ENCODE data around the gene PANK4.
"Not testable (repeated sequence)": the region's sequence is repeated elsewhere in the genome, so short reads cannot be mapped to it uniquely, and the experiment has no call there.

The PANK4 gene

DNA sequence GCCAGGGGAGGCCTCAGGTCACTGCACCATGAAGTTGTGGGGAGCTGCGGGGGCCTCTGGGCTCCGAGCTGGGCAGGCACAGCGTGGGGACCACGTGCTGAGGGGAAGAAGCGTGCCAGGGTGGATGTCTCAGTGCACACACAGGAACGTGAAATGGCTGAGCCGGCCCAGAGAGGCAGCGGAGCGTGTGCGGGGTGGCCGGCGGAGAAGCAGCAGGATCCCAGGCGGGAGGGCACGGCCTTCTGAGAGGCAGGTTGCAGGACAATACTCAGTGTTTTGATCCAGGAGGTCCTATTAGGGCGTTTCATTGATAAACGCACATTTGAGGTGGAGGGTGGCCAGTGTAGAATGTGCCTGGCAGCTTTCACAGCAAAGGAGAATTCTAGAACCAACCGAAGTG, 42.7 kb upstream of the PANK4 start:
- Histone ChIP-seq H3K27ac (ENCODE audit: insufficient read depth in 1 of 2, low read depth in 1 of 2, low read length in 2 of 2, poor library complexity in 1 of 2, severe bottlenecking in 2 of 2) (no peak overlapping the region), H3K4me3 (ENCODE audit: control insufficient read depth in 1 of 7, extremely low read depth in 1 of 7, insufficient read depth in 4 of 7, low read depth in 2 of 7, low read length in 6 of 7) (no peak overlapping the region), H3K27me3 (replicated peaks in 2 of 5; ENCODE audit: control insufficient read depth in 4 of 5, insufficient read depth in 5 of 5, low read length in 4 of 5) (no peaks in the 10 kb centered on the region), H3K36me3 (ENCODE audit: control insufficient read depth in 4 of 4, insufficient read depth in 4 of 4, low read length in 3 of 4) (peaks cover 0 to 2% (median 0%) of the 10 kb centered on the region in 4 experiments), H3K9me3 (ENCODE audit: control extremely low read depth in 1 of 5, control insufficient read depth in 4 of 5, insufficient read depth in 2 of 5, low read depth in 1 of 5, low read length in 4 of 5) (peaks cover 0 to 5% (median 3%) of the 10 kb centered on the region in 5 experiments), H3K4me1 (ENCODE audit: control extremely low read depth in 1 of 4, control insufficient read depth in 4 of 4, insufficient read depth in 4 of 4, low read length in 3 of 4) (peaks cover 0 to 5% (median 2%) of the 10 kb centered on the region in 4 experiments)
- ChIA-PET CTCF (interaction anchor here (1.3 kb wide), 1 partner anchor 8 kb away, joined by 6 read pairs; no protein-coding TSS in a partner anchor), POLR2A (no interaction called here)
- 97% methylated on average over 13 of the region's 17 CpGs for WGBS (ENCODE audit: insufficient coverage)
- no peak for DNase-seq

DNA sequence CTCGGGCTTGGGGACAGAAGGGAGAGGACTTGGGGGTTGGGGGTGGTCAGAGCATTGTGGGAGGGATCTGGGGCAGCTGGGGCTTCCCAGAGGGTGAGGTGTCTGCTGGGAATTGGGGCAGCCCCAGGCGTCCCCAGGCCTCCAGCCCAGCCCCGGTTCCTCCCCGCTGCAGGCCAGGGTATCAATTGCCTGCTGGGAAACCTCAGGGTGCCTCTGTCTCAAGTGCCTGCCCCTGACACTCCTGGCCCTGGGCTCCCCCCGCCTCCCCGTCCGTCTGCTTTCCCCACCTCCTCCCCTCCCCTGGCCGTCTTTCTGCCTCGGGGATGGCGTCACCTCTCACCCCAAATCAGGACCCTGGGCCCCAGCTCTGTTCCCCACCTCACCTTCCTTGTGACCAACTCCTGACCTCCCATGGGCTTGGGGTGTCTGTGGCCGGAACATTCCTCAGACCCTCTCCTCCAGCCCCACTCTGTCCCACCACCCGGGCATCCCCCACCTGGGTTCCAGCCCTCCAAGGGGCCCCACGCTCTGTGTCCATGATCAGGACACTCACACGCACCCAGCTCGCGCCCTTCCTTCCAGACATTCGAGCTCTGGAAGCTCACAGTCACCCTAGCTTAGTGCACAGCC, 41.9 kb upstream of the PANK4 start:
- H3K27ac ChIP-seq (ENCODE audit: insufficient read depth in 1 of 2, low read depth in 1 of 2, low read length in 2 of 2, poor library complexity in 1 of 2, severe bottlenecking in 2 of 2); H3K4me3 ChIP-seq (ENCODE audit: control insufficient read depth in 1 of 7, extremely low read depth in 1 of 7, insufficient read depth in 4 of 7, low read depth in 2 of 7, low read length in 6 of 7); POLR2A ChIA-PET; H3K36me3 ChIP-seq (ENCODE audit: control insufficient read depth in 4 of 4, insufficient read depth in 4 of 4, low read length in 3 of 4); H3K4me1 ChIP-seq (ENCODE audit: control extremely low read depth in 1 of 4, control insufficient read depth in 4 of 4, insufficient read depth in 4 of 4, low read length in 3 of 4); CTCF ChIA-PET; H3K9me3 ChIP-seq (ENCODE audit: control extremely low read depth in 1 of 5, control insufficient read depth in 4 of 5, insufficient read depth in 2 of 5, low read depth in 1 of 5, low read length in 4 of 5); H3K27me3 ChIP-seq (replicated peaks in 2 of 5; ENCODE audit: control insufficient read depth in 4 of 5, insufficient read depth in 5 of 5, low read length in 4 of 5); DNase-seq: not testable (repeated sequence)
- 80% methylated on average over 1 of the region's 17 CpGs for whole genome bisulfite sequencing (ENCODE audit: insufficient coverage)

DNA sequence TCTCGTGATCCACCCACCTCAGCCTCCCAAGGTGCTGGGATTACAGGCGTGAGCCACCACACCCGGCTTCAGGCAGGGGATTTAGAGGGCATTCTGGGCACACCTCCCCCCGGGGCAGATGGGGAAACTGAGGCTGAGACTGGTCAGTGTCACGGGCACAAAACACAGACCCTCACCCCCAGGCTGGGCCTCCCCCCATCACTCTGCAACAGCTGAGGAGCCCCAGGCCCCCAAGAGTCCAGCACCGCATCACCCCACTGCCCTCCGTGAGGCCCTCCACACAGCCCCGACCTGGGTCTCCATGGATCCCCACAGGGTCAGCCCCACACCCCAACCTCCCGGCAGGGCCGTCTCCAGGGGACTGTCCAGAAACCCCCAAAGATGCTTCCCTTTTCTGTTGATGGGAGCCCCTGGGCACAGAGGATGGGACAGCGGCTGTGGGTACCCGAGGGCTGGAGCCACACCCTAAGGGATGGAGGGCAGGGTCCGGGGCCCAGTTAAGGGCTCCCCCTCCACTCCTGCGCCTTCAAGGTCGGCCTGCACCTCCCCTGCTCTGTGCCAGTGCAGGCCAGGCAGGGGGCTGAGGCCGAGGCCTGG, 40.8 kb upstream of the PANK4 start:
- Histone ChIP-seq H3K27me3 (replicated peaks in 2 of 5; ENCODE audit: control insufficient read depth in 4 of 5, insufficient read depth in 5 of 5, low read length in 4 of 5) (no peaks in the 10 kb centered on the region), H3K36me3 (ENCODE audit: control insufficient read depth in 4 of 4, insufficient read depth in 4 of 4, low read length in 3 of 4) (peaks cover 2 to 14% (median 4%) of the 10 kb centered on the region in 4 experiments), H3K9me3 (ENCODE audit: control extremely low read depth in 1 of 5, control insufficient read depth in 4 of 5, insufficient read depth in 2 of 5, low read depth in 1 of 5, low read length in 4 of 5) (no peaks in the 10 kb centered on the region), H3K27ac (ENCODE audit: insufficient read depth in 1 of 2, low read depth in 1 of 2, low read length in 2 of 2, poor library complexity in 1 of 2, severe bottlenecking in 2 of 2) (no peak overlapping the region), H3K4me3 (ENCODE audit: control insufficient read depth in 1 of 7, extremely low read depth in 1 of 7, insufficient read depth in 4 of 7, low read depth in 2 of 7, low read length in 6 of 7) (no peak overlapping the region), H3K4me1 (ENCODE audit: control extremely low read depth in 1 of 4, control insufficient read depth in 4 of 4, insufficient read depth in 4 of 4, low read length in 3 of 4) (peaks cover 0 to 5% (median 2%) of the 10 kb centered on the region in 4 experiments)
- 96% methylated on average over 15 of the region's 16 CpGs for WGBS (ENCODE audit: insufficient coverage)
- no peak for DNase-seq
- POLR2A ChIA-PET = interaction anchor here (0.7 kb wide), 1 partner anchor 11 kb away, joined by 3 read pairs; no protein-coding TSS in a partner anchor
- CTCF ChIA-PET = no interaction called here

DNA sequence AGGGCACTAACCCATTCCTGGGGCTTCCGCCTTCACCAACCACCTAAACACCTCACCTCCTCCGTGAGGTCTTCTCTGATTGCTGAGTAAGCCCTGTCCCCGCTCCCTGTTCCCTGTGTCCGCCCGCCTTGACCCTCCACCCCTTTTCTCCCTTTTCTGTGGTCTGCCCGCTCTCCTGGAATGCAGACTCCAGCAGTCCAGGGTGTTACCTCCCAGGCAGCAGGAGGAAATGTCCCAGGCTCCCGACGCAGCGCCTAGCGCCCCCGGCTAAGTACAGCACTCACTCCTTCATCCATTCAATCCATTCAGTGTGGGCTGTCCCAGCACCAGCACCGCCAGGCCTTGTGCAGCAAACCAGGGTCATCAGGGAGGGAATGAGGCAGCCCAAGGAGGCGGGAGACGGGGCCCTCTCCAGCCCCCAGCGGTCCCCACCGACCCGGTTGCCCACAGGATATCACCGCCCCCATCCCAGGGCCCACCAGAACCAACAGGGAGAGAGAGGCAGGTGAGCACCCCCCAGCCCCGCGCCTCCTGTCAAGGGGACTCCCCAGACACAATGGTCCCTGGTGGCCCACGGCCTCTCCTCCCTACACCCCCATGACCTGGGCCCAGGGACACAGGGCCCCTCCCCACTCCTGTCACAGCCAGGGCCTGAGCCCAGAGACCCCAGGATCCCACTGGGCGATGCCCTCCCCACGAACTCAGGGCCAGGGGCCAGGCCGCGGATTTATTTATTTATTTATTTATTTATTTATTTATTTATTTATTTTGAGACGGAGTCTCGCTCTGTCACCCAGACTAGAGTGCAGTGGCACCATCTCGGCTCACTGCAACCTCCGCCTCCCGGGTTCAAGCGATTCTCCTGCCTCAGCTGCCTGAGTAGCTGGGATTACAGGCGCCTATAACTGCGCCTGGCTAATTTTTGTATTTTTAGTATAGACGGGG, 40.0 kb upstream of the PANK4 start:
- ChIA-PET CTCF (interaction anchor here (1.1 kb wide), 1 partner anchor 28 kb away, joined by 3 read pairs; no protein-coding TSS in a partner anchor), POLR2A (interaction anchor here (0.7 kb wide), 1 partner anchor 12 kb away, joined by 3 read pairs; no protein-coding TSS in a partner anchor)
- WGBS (ENCODE audit: insufficient coverage) = 86% methylated on average over 16 of the region's 34 CpGs
- DNase-seq = no peak
- Histone ChIP-seq H3K9me3 (ENCODE audit: control extremely low read depth in 1 of 5, control insufficient read depth in 4 of 5, insufficient read depth in 2 of 5, low read depth in 1 of 5, low read length in 4 of 5) (no peaks in the 10 kb centered on the region), H3K36me3 (ENCODE audit: control insufficient read depth in 4 of 4, insufficient read depth in 4 of 4, low read length in 3 of 4) (peaks cover 2 to 22% (median 6%) of the 10 kb centered on the region in 4 experiments), H3K27ac (ENCODE audit: insufficient read depth in 1 of 2, low read depth in 1 of 2, low read length in 2 of 2, poor library complexity in 1 of 2, severe bottlenecking in 2 of 2) (no peak overlapping the region), H3K27me3 (replicated peaks in 2 of 5; ENCODE audit: control insufficient read depth in 4 of 5, insufficient read depth in 5 of 5, low read length in 4 of 5) (no peaks in the 10 kb centered on the region), H3K4me1 (ENCODE audit: control extremely low read depth in 1 of 4, control insufficient read depth in 4 of 4, insufficient read depth in 4 of 4, low read length in 3 of 4) (peaks cover 0 to 5% (median 2%) of the 10 kb centered on the region in 4 experiments), H3K4me3 (ENCODE audit: control insufficient read depth in 1 of 7, extremely low read depth in 1 of 7, insufficient read depth in 4 of 7, low read depth in 2 of 7, low read length in 6 of 7) (no peak overlapping the region)

DNA sequence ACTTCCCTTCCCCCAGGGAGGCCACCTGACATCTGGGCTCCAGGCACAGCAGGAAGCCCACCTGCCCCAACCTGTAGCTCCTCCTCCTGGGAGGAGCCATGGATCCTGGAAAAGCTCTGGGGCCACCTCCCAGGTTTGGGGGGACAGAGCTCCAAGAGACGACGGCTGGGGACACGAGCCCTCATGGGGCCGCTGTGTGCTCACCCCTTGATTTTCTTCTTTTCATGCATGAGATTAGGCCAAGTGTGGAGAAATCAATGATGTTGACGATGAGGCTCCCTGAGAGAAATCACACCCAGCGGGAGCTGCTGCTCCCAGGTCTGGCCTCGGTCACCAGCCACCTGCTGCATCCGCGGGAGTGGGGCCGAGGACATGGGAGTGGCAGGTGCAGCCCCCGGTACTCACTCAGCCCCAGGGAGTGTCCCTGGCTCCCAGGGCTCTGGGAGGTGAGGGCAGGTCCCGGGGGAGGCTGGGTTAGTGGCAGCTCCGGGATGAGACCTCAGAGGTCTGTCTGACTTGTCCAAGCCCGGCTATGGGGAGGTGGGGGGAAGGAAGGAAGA, 38.5 kb upstream of the PANK4 start:
- H3K9me3 ChIP-seq (ENCODE audit: control extremely low read depth in 1 of 5, control insufficient read depth in 4 of 5, insufficient read depth in 2 of 5, low read depth in 1 of 5, low read length in 4 of 5) = no peaks in the 10 kb centered on the region
- peaks cover 2 to 36% (median 9%) of the 10 kb centered on the region in 4 experiments for H3K36me3 ChIP-seq (ENCODE audit: control insufficient read depth in 4 of 4, insufficient read depth in 4 of 4, low read length in 3 of 4)
- H3K27me3 ChIP-seq (replicated peaks in 2 of 5; ENCODE audit: control insufficient read depth in 4 of 5, insufficient read depth in 5 of 5, low read length in 4 of 5) = no peaks in the 10 kb centered on the region
- DNase-seq = no peak
- H3K27ac ChIP-seq (ENCODE audit: insufficient read depth in 1 of 2, low read depth in 1 of 2, low read length in 2 of 2, poor library complexity in 1 of 2, severe bottlenecking in 2 of 2) = no peak overlapping the region
- POLR2A ChIA-PET = no interaction called here
- H3K4me1 ChIP-seq (ENCODE audit: control extremely low read depth in 1 of 4, control insufficient read depth in 4 of 4, insufficient read depth in 4 of 4, low read length in 3 of 4) = peaks cover 0 to 5% (median under 1%) of the 10 kb centered on the region in 4 experiments
- no peak overlapping the region for H3K4me3 ChIP-seq (ENCODE audit: control insufficient read depth in 1 of 7, extremely low read depth in 1 of 7, insufficient read depth in 4 of 7, low read depth in 2 of 7, low read length in 6 of 7)
- CTCF ChIA-PET = interaction anchor here (0.8 to 1.6 kb wide), 4 partner anchors 19 to 30 kb away, joined by 3 to 7 read pairs (median 3); no protein-coding TSS in a partner anchor
- 79% methylated on average over 11 of the region's 14 CpGs for WGBS (ENCODE audit: insufficient coverage)

DNA sequence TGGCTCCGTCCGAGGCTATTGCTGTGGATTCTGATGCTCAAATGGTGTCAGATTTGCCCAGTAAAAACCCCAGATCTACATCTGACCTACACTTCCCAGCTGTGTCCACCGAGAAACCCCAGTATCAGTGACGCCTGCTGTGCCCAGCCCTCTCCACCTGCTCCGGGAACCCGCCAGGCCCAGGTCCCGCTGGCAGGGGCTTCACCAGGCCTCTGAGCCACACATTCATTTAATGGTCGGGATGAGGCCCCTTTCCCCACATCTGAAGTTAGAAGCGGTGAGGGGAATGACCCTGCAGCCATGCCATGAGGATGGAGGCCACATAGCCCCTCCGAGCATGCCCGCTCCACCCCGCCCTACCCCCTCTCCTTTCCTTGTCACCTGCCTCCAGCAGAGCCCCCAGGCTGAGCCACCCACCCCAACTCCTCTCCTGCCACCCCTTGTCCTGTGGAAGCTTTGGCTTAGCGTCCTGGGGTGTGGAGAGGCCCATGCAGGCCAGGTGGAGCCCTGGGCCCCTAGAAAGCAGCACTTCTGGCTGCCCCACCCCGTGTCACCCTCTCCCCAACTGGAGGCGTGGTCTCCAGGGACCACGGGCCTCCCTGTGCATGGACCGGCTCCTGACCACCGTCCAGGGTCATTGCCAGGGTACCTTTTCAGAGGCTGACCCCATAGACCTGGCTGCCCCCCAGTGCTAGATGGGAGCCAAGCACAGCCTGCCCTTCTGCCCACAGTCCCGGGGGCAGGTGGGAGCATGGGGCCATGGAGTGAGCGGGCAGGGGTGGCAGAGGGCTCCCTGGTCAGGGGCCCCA, 37.8 kb upstream of the PANK4 start:
- ChIA-PET CTCF (interaction anchor here (1.0 to 1.6 kb wide), 2 partner anchors 14 to 20 kb away, joined by 3 to 7 read pairs; no protein-coding TSS in a partner anchor), POLR2A (no interaction called here)
- Histone ChIP-seq H3K9me3 (ENCODE audit: control extremely low read depth in 1 of 5, control insufficient read depth in 4 of 5, insufficient read depth in 2 of 5, low read depth in 1 of 5, low read length in 4 of 5) (no peaks in the 10 kb centered on the region), H3K36me3 (ENCODE audit: control insufficient read depth in 4 of 4, insufficient read depth in 4 of 4, low read length in 3 of 4) (peaks cover 2 to 43% (median 12%) of the 10 kb centered on the region in 4 experiments), H3K27me3 (replicated peaks in 2 of 5; ENCODE audit: control insufficient read depth in 4 of 5, insufficient read depth in 5 of 5, low read length in 4 of 5) (no peaks in the 10 kb centered on the region), H3K4me1 (ENCODE audit: control extremely low read depth in 1 of 4, control insufficient read depth in 4 of 4, insufficient read depth in 4 of 4, low read length in 3 of 4) (peaks cover 0 to 5% (median 0%) of the 10 kb centered on the region in 4 experiments), H3K4me3 (ENCODE audit: control insufficient read depth in 1 of 7, extremely low read depth in 1 of 7, insufficient read depth in 4 of 7, low read depth in 2 of 7, low read length in 6 of 7) (no peak overlapping the region), H3K27ac (ENCODE audit: insufficient read depth in 1 of 2, low read depth in 1 of 2, low read length in 2 of 2, poor library complexity in 1 of 2, severe bottlenecking in 2 of 2) (no peak overlapping the region)
- WGBS (ENCODE audit: insufficient coverage) = 88% methylated on average over 19 of the region's 20 CpGs
- DNase-seq = no peak
